Activated CD4-positive, alpha-beta T cell treated with anti-CD3 and anti-CD28 coated beads, Interleukin-2, Interleukin-4, amounts not matched to agents 100 ng/mL and 50 ng/mL, durations not matched to agents 16 hours and 8 hours (primary cell): ENCODE measurements around the gene ANKRD13D.

ENCODE experiments used
- DNase-seq: peaks from one replicate; pipeline ENCODE4 v3.0.0-alpha.2; 2020; ENCODE audit warnings: low spot score

The ANKRD13D gene

GRCh38 chr11:67285541-67286498 lies 3.3 kb upstream of the ANKRD13D start:
- DNase-seq, result no peak

- no peak for DNase-seq
These were observed 2.3 kb upstream of the ANKRD13D start for GRCh38 chr11:67286621-67287333.

DNA sequence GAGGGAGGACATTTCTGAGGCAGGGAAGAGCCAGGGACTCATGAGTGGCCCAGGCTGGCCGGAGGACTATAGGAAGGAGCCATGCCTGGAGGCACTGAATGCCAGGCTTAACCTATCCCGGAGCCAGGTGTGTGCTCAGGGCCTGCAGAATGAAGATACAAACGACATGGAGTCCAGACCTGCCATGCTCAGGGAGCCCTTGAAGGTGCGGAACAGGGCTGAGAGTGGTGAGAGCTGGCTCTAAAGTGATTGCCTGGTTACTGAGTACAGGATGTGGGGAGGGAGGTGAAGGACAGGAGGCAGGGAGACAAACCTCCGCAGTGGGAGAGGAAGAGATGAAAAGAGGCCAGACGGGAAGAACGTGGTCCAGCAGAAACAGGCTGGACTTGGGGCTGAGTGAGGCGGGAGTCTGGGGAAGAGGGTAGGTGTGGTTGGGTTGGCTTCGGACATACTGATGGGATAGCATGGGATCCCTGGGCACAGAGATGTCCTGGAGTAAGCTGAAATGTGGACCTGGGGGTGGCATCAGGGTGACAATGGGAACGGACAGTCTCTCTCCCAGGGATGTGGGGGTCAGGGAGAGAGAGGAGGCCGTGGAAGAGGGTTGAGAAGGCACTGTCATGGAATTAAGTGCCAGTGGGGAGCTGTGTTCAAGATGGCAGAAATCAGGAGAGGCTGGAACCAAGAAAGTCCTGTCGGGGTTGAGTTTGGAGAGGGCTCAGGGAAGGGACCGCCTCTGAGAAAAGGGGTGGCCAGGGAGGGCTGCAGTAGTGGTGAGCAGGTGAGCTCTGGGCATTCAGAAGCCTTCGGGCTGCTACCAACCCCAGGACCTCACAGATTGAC lies 1.5 kb upstream of the ANKRD13D start:
- DNase-seq, result peak; percentile 57

DNA sequence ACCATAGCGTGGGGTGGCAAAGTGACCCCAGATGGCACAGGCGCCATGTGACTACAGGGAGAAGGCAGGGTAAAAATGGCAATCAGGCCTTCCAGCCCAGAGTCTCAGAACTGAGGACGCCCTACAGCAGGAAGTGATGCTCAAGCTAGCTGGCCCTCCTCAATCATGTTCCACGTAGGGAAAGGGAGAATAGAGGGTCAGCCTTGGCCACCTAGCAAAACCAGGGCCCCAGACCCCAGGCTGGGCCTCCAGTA lies 978 bp upstream of the ANKRD13D start:
- DNase-seq, result no peak

DNA sequence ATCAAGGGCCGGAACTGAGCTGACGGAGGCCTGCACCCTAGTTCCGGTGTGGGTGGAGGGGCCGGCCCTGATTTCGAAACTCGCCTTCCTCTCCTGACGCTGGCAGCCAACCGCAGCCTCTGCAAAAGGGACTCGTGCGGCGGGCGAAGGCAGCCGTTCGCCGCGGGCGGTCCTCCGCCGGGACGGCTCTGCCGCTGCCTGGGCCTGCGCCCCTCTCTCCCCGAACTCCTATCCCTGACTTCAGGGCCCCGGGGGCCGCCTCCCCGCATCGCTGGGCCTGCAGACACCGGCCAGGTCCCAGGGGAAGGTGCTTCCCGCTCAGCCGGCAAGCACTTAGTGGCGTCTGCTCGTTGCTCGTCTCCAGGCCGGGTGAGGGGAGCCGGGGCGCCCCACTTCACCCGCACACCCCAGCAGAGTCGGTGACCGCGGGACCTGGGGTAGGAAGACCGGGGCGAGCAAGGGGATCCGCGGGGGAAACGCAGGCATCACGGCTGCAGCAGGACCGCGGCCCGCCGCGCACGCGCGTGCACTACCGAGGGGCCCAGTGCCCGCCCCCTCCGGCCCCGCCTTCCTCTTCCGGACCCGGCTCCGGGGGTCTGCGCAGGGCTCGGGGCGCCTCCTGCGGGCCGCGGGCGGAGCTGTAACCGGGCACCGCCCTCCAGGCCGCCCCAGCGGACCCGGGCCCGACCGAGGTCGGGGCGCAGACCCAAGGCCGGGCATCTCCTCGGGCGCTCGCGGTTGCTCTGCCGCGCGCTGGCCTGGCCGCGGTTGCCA lies 464 bp upstream of the ANKRD13D start:
- peak; percentile 94 for DNase-seq

- DNase-seq, result no peak
These were observed 762 bp downstream of the ANKRD13D start for GRCh38 chr11:67289651-67290479.

DNA sequence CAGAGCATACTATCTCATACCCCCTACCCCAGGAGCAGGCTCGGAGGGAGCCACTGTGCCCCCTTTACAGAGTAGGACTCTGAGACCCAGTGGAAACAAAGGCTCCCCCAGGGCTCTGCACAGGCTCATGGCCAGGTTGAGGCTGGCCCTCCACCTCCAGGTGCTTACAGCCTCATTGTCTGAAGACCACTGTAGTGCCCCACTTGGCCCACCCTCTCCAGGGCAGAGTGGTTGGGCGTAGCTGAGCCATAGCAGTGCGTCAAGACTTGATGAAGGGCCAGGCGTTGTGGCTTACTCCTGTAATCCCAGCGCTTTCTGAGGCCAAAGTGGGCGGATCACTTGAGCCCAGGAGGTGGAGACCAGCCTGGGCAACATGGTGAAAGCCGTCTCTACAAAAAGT lies 1.7 kb downstream of the ANKRD13D start:
- no peak for DNase-seq

- no peak for DNase-seq
These were observed 2.6 kb downstream of the ANKRD13D start for GRCh38 chr11:67291481-67292381.

GRCh38 chr11:67292671-67293070 lies 3.6 kb downstream of the ANKRD13D start:
- no peak for DNase-seq

DNA sequence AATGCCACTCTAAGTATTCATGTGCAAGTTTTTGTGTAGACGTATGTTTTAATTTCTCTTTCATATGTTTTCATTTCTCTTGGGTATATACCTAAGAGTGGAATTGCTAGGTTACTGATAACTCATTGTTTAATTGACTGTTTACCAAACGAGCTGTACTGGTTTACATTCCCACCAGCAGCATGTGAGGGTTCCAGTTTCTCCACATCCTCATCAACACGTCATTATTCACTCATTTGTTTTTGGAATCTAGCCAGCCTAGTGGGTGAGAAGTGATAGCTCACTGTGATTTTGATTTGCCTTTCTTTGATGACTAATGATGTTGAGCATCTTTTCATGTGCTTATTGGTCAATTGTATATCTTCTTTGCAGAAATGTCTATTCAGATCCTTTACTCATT lies 4.0 kb downstream of the ANKRD13D start:
- no peak for DNase-seq

DNA sequence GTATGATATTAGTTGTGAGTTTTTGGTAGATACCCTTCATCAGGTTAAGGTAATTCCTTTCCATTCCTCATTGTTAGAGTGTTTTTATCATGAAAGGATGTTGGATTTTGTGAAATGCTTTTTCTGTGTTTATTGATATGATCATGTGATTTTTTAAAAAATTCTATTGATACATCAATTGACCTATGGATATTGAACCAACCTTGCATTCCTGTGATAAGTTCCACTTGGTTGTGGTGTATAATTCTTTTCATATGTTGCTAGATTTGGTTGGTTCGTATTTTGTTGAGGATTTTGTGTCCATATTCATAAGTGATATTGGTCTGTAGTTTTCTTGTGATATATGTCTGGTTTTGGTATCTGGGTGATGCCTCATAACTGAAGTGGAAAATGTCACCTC lies 6.7 kb downstream of the ANKRD13D start:
- DNase-seq, result no peak

DNA sequence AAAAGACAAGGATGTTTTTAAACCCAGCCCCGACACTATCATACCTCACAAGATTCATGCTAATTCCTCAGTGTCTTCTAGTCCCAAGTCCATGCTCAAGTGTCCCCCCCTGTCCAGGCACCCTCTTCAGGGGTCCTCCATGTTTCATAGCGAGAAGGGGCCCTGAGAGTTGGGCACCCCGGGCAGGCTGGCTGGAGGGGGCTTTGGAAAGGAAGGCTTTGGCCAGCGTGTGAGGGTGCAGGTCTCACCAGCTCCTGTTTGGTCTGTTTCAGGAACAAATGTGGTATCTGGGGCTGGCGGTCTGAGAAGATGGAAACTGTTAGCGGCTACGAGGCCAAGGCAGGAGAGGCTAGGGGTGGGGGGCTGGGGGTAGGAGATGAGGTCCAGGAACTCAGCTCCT lies 9.7 kb downstream of the ANKRD13D start:
- no peak for DNase-seq

- no peak for DNase-seq
These were observed 10.5 kb downstream of the ANKRD13D start for GRCh38 chr11:67299471-67300191.

DNA sequence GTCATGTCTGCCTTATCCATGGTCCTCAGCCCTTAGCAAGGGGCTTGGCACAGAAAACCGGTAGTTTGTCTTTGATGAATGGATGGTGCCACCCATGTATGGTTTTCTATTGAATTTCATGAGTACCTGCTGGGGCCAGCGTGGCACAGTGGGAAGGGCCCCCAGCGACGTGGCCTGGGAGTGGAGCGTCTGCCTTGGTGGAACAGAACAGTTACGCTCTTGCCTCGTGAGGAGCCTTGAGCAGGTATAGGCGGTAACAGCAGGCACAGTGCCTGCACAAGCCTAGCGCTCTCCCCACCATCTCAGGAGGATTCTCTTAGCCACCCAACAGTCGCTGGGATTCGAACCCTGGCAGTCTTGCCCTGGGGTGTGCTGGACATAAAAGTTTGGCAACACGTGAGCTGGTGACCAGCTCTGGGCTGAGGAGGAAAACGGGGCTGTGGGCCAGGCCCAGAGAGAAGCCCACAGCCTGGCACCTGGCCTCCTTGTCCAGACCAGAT lies 11.2 kb downstream of the ANKRD13D start:
- DNase-seq, result no peak

DNA sequence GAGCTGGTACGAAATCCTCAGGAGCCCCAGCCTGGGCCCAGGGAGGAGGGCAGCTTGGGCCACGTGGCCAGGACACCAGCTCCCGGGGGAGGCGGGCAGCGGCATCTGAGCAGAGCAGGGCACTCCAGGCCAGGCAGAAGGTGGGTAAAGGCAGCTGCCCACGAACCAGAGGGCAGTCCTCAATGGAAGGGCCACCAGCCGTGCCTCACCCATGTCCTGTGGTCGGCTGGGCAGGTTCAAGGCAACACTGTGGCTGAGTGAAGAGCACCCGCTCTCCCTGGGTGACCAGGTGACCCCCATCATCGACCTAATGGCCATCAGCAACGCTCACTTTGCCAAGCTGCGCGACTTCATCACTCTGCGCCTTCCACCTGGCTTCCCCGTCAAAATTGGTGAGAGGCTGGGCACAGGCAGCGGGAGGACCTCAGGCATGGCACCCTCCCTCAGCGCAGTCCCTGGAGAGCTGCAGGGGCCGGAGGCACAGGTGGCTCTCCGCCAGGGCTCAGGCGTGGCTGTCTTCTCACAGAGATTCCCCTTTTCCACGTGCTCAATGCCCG lies 11.7 kb downstream of the ANKRD13D start:
- no peak for DNase-seq

DNA sequence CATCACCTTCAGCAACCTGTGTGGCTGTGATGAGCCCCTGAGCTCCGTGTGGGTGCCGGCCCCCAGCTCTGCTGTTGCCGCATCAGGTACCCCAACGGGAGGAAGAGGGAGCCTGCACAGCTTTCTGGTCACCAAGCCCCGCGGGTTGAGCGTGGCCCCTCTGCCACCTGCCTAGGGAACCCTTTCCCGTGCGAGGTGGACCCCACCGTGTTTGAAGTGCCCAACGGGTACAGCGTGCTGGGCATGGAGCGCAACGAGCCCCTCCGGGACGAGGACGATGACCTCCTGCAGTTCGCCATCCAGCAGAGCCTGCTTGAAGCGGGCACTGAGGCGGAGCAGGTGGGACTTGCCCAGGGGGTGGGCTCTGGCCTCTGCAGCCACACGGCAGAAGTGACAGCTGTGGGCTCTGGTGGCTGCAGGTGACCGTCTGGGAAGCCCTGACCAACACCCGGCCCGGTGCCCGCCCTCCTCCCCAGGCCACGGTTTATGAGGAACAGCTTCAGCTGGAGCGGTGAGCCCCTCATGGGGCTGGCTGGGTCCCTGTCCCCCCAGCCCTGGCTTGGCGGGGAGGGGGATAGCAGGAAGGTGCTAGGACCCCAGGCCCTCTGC lies 12.3 kb downstream of the ANKRD13D start:
- no peak for DNase-seq

GRCh38 chr11:67301951-67302516 lies 12.9 kb downstream of the ANKRD13D start:
- no peak for DNase-seq

- no peak for DNase-seq
These were observed 13.5 kb downstream of the ANKRD13D start for GRCh38 chr11:67302571-67303131.
